H9 (cell line): ENCODE data around the gene FIBP. TPM values are rescaled to one million over a fixed set of nuclear protein-coding genes. Genes with fewer than 3 reads are reported as not detected.
A peak's percentile ranks its signal among the peaks of the same experiment; 100 is the strongest.

ENCODE experiments used
- DNase-seq: peaks from one replicate; pipeline ENCODE4 v3.0.0-alpha.2; 2017
- H2AFZ ChIP-seq: one replicate; pipeline ENCODE4 v1.6.1; 2013; ENCODE audit warnings: mild to moderate bottlenecking, low read length, control low read depth, moderate library complexity
- H2AK5ac ChIP-seq: 2 replicates; pipeline ENCODE4 v1.6.1; 2013; ENCODE audit warnings: low read length, control low read depth, mixed read lengths; ENCODE audit not compliant: insufficient read length
- H2BK120ac ChIP-seq: one replicate; pipeline ENCODE4 v1.6.1; 2013; ENCODE audit warnings: low read depth, mild to moderate bottlenecking, low read length, control low read depth, inconsistent platforms; ENCODE audit not compliant: poor library complexity, severe bottlenecking
- H2BK12ac ChIP-seq: 2 replicates; pipeline ENCODE4 v1.6.1; 2013; ENCODE audit warnings: low read length, control low read depth, mixed read lengths, low read depth; ENCODE audit not compliant: insufficient read length
- H2BK15ac ChIP-seq: 2 replicates; pipeline ENCODE4 v1.6.1; 2013; ENCODE audit warnings: low read depth, low read length, control low read depth
- H2BK20ac ChIP-seq: one replicate; pipeline ENCODE4 v1.6.1; 2013; ENCODE audit warnings: low read depth, mild to moderate bottlenecking, low read length, control low read depth, inconsistent platforms; ENCODE audit not compliant: poor library complexity, severe bottlenecking
- H2BK5ac ChIP-seq: 2 replicates; pipeline ENCODE4 v1.6.1; 2013; ENCODE audit warnings: low read length, control low read depth, mixed read lengths; ENCODE audit not compliant: insufficient read length
- H3K14ac ChIP-seq: 2 replicates; pipeline ENCODE4 v1.6.1; 2013; ENCODE audit warnings: low read length, control low read depth; ENCODE audit not compliant: insufficient read depth
- H3K18ac ChIP-seq: 2 replicates; pipeline ENCODE4 v1.6.1; 2013; ENCODE audit warnings: low read depth, mild to moderate bottlenecking, mixed read lengths, low read length, control low read depth; ENCODE audit not compliant: insufficient read length
- H3K23ac ChIP-seq: 2 replicates; pipeline ENCODE4 v1.6.1; 2013; ENCODE audit warnings: low read length, control low read depth, mixed read lengths, low read depth; ENCODE audit not compliant: insufficient read length
- H3K23me2 ChIP-seq: 2 replicates; pipeline ENCODE4 v1.6.1; 2013; ENCODE audit warnings: low read depth, mild to moderate bottlenecking, mixed read lengths, low read length, control low read depth; ENCODE audit not compliant: insufficient read length, poor library complexity, severe bottlenecking
- H3K27ac ChIP-seq: 2 replicates; pipeline ENCODE4 v1.5.1; 2013; ENCODE audit warnings: low read length, control low read depth, mixed read lengths, low read depth; ENCODE audit not compliant: insufficient read length
- H3K27me3 ChIP-seq: 2 replicates; pipeline ENCODE4 v1.6.1; 2013; ENCODE audit warnings: low read length, control low read depth, inconsistent platforms; ENCODE audit not compliant: insufficient read depth
- H3K4ac ChIP-seq: 2 replicates; pipeline ENCODE4 v1.6.1; 2013; ENCODE audit warnings: low read depth, mild to moderate bottlenecking, control low read depth, inconsistent platforms, low read length, moderate library complexity
- H3K4me1 ChIP-seq: 2 replicates; pipeline ENCODE4 v1.6.1; 2013; ENCODE audit warnings: low read length, control low read depth, inconsistent platforms; ENCODE audit not compliant: insufficient read depth
- H3K4me2 ChIP-seq: 2 replicates; pipeline ENCODE4 v1.6.1; 2013; ENCODE audit warnings: low read length, control low read depth, mixed read lengths; ENCODE audit not compliant: insufficient read length, insufficient read depth
- H3K56ac ChIP-seq: 2 replicates; pipeline ENCODE4 v1.6.1; 2013; ENCODE audit warnings: low read depth, mild to moderate bottlenecking, mixed read lengths, low read length, control low read depth; ENCODE audit not compliant: insufficient read length
- H3K79me1 ChIP-seq: 2 replicates; pipeline ENCODE4 v1.6.1; 2013; ENCODE audit warnings: low read depth, mild to moderate bottlenecking, moderate library complexity, low read length, control low read depth, inconsistent platforms; ENCODE audit not compliant: insufficient read depth, poor library complexity, severe bottlenecking
- H3K79me2 ChIP-seq: 2 replicates; pipeline ENCODE4 v1.6.1; 2013; ENCODE audit warnings: low read length, control low read depth, inconsistent platforms; ENCODE audit not compliant: insufficient read depth
- H3K9ac ChIP-seq: 2 replicates; pipeline ENCODE4 v1.6.1; 2013; ENCODE audit warnings: low read length, control low read depth, mixed read lengths; ENCODE audit not compliant: insufficient read length; ENCODE audit errors: extremely low read depth
- H3K9me3 ChIP-seq: one replicate; pipeline ENCODE4 v1.6.1; 2013; ENCODE audit warnings: low read depth, low read length, inconsistent platforms; ENCODE audit not compliant: control insufficient read depth
- H3T11ph ChIP-seq: one replicate; pipeline ENCODE4 v1.6.1; 2013; ENCODE audit warnings: mild to moderate bottlenecking, low read length, control low read depth, inconsistent platforms
- H4K20me1 ChIP-seq: one replicate; pipeline ENCODE4 v1.6.1; 2013; ENCODE audit not compliant: control insufficient read depth, insufficient read length, insufficient read depth
- H4K5ac ChIP-seq: 2 replicates; pipeline ENCODE4 v1.6.1; 2013; ENCODE audit warnings: low read depth, mild to moderate bottlenecking, mixed read lengths, low read length, control low read depth; ENCODE audit not compliant: insufficient read length
- H4K8ac ChIP-seq: replicated peaks from 2 replicates; pipeline ENCODE4 v1.6.1; 2013; ENCODE audit warnings: low read length, control low read depth, mixed read lengths, low read depth; ENCODE audit not compliant: insufficient read length
- H4K91ac ChIP-seq: 2 replicates; pipeline ENCODE4 v1.6.1; 2013; ENCODE audit warnings: low read depth, mild to moderate bottlenecking, moderate library complexity, mixed read lengths, low read length, control low read depth; ENCODE audit not compliant: insufficient read length
- H3K27ac Mint-ChIP-seq, 3 experiments: 2 replicates in 2 of 3; 3 replicates in 1 of 3; pipeline ENCODE4 v1.8.0; 2020 to 2021; ENCODE audit warnings: mixed read lengths in 3 of 3, mild to moderate bottlenecking in 1 of 3, moderate library complexity in 1 of 3
- H3K27me3 Mint-ChIP-seq: 2 replicates; pipeline ENCODE4 v1.8.0; 2021; ENCODE audit warnings: low read depth, mild to moderate bottlenecking, moderate library complexity, mixed read lengths
- H3K36me3 Mint-ChIP-seq, 3 experiments: 2 replicates in 2 of 3; 3 replicates in 1 of 3; pipeline ENCODE4 v1.8.0; 2020 to 2021; ENCODE audit warnings: low read depth in 3 of 3, mixed read lengths in 3 of 3; ENCODE audit not compliant: insufficient read depth in 1 of 3
- H3K4me1 Mint-ChIP-seq, 2 experiments: 2 replicates each; pipeline ENCODE4 v1.8.0; 2020; ENCODE audit warnings: mixed read lengths in 2 of 2
- H3K4me3 Mint-ChIP-seq, 2 experiments: 2 replicates in 1 of 2; 3 replicates in 1 of 2; pipeline ENCODE4 v1.8.0; 2020 to 2021; ENCODE audit warnings: mild to moderate bottlenecking in 2 of 2, mixed read lengths in 2 of 2, moderate library complexity in 1 of 2
- H3K9me3 Mint-ChIP-seq, 2 experiments: 2 replicates in 1 of 2; 3 replicates in 1 of 2; pipeline ENCODE4 v1.8.0; 2020; ENCODE audit warnings: mild to moderate bottlenecking in 2 of 2, mixed read lengths in 2 of 2, moderate library complexity in 1 of 2
- whole genome bisulfite sequencing: extraction: QIAGEN DNeasy Blood & Tissue Kit; methylation state at CpG from one replicate; pipeline ENCODE4 v1.1.7; 2013; ENCODE audit warnings: missing lambda C conversion rate, low lambda C conversion rate, mixed read lengths; ENCODE audit not compliant: insufficient read length; ENCODE audit errors: extremely low coverage; 5-methylcytosine and 5-hydroxymethylcytosine counted together
- total RNA-seq: library from RNA; stranded (reverse); gene quantifications from 2 replicates; pipeline ENCODE4 v1.2.1, GENCODE V29; 2021
- TF ChIP-seq, protein P1 (sequence below): fragments of 200-600 bp; sonication (generic); conservative IDR thresholded peaks from 3 replicates; pipeline ENCODE4 v1.8.0; 2021; ENCODE audit warnings: antibody characterized with exemption, mild to moderate bottlenecking

The FIBP gene
- total RNA-seq, 1 experiment from 2014 or later = 87.0 TPM

DNA sequence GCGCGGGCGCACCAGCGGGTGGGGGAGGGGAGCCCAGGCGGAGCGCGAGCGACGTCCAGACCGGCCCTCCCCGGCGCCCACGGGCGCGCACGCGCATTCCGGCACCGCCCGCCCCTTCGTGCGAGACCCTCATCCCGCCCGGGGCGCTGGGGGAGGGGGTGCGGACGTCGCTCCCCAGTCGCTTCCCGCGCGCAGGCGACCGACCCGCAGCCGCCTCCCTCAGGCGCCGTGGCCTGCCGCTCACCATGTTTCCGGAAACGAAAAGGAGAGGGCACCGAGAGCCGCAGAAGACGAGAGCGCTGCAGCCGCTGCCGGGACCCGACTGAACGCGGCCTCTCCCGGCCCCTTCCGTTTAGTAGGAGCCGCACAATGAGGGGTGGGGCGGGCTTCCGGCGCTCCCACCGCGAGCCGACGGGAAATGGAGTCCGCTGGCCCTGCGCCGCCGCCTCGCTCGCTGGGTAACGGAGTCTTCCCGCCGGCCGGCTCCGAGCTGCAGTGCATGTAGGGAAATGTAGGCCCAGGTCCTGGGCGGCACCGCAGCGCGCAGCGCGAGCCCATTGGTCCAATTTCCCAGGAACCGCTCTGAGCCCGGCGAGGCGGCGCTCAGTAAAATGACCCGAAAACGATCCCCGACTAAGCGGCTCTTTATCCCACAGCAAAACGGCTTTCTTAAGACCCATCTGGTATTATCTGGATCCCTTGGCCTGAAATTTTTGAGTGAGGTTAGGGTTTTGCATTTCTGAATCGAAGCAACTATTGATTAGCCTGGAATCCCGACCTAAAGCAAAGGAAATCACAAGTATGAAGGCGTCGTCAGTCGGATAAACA lies 30.2 kb downstream of the FIBP start, which contains the start of gene CFL1:
CFL1 (minus strand) TSS at position 328 of the 828 bp plus-strand sequence; CDS start at position 247, 81 bp downstream.
- Mint-ChIP-seq H3K9me3 (peaks cover 0 to 3% of the 10 kb centered on the region in 2 experiments; a peak in 2 of 5 replicates), H3K36me3 (peaks cover 48 to 53% (median 51%) of the 10 kb centered on the region in 3 experiments), H3K4me1 (peaks cover 29 to 31% of the 10 kb centered on the region in 2 experiments), H3K27ac (peak within 1 kb of the TSS; percentile 91 to 99 (median 97)), H3K4me3 (peak within 1 kb of the TSS; percentile 86 to 93), H3K27me3 (no peaks in the 10 kb centered on the region)
- DNase-seq = peak; percentile 99
- no peak within 1 kb of the TSS for H2AFZ ChIP-seq
- no CpG with 5 or more reads among the region's 92 CpGs for WGBS
- H4K5ac ChIP-seq = no peak within 1 kb of the TSS
- no peak within 1 kb of the TSS for H3K23ac ChIP-seq
- H2BK15ac ChIP-seq = no peak within 1 kb of the TSS
- TF ChIP-seq, protein P1, sequence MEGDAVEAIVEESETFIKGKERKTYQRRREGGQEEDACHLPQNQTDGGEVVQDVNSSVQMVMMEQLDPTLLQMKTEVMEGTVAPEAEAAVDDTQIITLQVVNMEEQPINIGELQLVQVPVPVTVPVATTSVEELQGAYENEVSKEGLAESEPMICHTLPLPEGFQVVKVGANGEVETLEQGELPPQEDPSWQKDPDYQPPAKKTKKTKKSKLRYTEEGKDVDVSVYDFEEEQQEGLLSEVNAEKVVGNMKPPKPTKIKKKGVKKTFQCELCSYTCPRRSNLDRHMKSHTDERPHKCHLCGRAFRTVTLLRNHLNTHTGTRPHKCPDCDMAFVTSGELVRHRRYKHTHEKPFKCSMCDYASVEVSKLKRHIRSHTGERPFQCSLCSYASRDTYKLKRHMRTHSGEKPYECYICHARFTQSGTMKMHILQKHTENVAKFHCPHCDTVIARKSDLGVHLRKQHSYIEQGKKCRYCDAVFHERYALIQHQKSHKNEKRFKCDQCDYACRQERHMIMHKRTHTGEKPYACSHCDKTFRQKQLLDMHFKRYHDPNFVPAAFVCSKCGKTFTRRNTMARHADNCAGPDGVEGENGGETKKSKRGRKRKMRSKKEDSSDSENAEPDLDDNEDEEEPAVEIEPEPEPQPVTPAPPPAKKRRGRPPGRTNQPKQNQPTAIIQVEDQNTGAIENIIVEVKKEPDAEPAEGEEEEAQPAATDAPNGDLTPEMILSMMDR = no peak
- H3K4ac ChIP-seq = no peak within 1 kb of the TSS; the same call in 1 of the 2 replicates
- H3K4me1 ChIP-seq = no peaks in the 10 kb centered on the region
- H4K20me1 ChIP-seq = peaks cover 2% of the 10 kb centered on the region
- H3T11ph ChIP-seq = no peak within 1 kb of the TSS
- H3K14ac ChIP-seq = peak within 1 kb of the TSS; percentile 83
- peak within 1 kb of the TSS; percentile 54 for H3K27ac ChIP-seq
- H3K4me2 ChIP-seq = peak within 1 kb of the TSS; percentile 92
- no peak within 1 kb of the TSS for H2BK20ac ChIP-seq
- H4K8ac ChIP-seq = no peak within 1 kb of the TSS
- peaks cover 25% of the 10 kb centered on the region for H3K23me2 ChIP-seq
- H3K27me3 ChIP-seq = no peaks in the 10 kb centered on the region
- peaks cover 14% of the 10 kb centered on the region; the same call in 1 of the 2 replicates for H3K79me2 ChIP-seq
- no peak within 1 kb of the TSS for H2AK5ac ChIP-seq
- H2BK5ac ChIP-seq = no peak within 1 kb of the TSS
- H3K9me3 ChIP-seq = no peaks in the 10 kb centered on the region
- no peak within 1 kb of the TSS for H4K91ac ChIP-seq
- no peak within 1 kb of the TSS for H3K56ac ChIP-seq
- no peak within 1 kb of the TSS for H2BK12ac ChIP-seq
- peak within 1 kb of the TSS; percentile 79 for H2BK120ac ChIP-seq
- peak within 1 kb of the TSS; percentile 73 for H3K18ac ChIP-seq
- peaks cover 3% of the 10 kb centered on the region for H3K79me1 ChIP-seq
- H3K9ac ChIP-seq = peak within 1 kb of the TSS; percentile 81
